A549 (cell line): ENCODE data around the gene PAIP2B.

Experiments
- BHLHE40 ChIP-seq: IDR thresholded peaks from 2 replicates; pipeline ENCODE4 v1.6.1; 2012; ENCODE audit warnings: low read depth, low read length, inconsistent platforms
- CTCF ChIP-seq: fragments of >200 bp; sonication (Bioruptor Twin); formaldehyde crosslinking; IDR thresholded peaks from 3 replicates; pipeline ENCODE4 v1.5.1; 2016
- HDAC2 ChIP-seq: fragments of 200-600 bp; sonication (generic); IDR thresholded peaks from 2 replicates; pipeline ENCODE4 v1.6.1; 2016
- MYC ChIP-seq: IDR thresholded peaks from 2 replicates; pipeline ENCODE4 v1.6.1; 2012; ENCODE audit warnings: mild to moderate bottlenecking, inconsistent platforms, low read length, improper control_type of control experiment, borderline replicate concordance
- POLR2A ChIP-seq: IDR thresholded peaks from 2 replicates; pipeline ENCODE4 v1.6.1; 2012; ENCODE audit warnings: mild to moderate bottlenecking, low read length
- POLR2AphosphoS2 ChIP-seq: conservative IDR thresholded peaks from 2 replicates; pipeline ENCODE4 v1.6.1; 2012; ENCODE audit warnings: low read length, improper control_type of control experiment, inconsistent platforms
- SREBF2 ChIP-seq: fragments of 450-650 bp; IDR thresholded peaks from 2 replicates; pipeline ENCODE4 v1.6.1; 2014; ENCODE audit warnings: mild to moderate bottlenecking, moderate library complexity
- TF ChIP-seq, protein P1 (sequence below): fragments of 450-650 bp; IDR thresholded peaks from 2 replicates; pipeline ENCODE4 v1.6.1; 2014; ENCODE audit warnings: antibody characterized with exemption
- TF ChIP-seq, protein P2 (sequence below): IDR thresholded peaks from 2 replicates; pipeline ENCODE4 v1.6.1; 2012

DNA sequence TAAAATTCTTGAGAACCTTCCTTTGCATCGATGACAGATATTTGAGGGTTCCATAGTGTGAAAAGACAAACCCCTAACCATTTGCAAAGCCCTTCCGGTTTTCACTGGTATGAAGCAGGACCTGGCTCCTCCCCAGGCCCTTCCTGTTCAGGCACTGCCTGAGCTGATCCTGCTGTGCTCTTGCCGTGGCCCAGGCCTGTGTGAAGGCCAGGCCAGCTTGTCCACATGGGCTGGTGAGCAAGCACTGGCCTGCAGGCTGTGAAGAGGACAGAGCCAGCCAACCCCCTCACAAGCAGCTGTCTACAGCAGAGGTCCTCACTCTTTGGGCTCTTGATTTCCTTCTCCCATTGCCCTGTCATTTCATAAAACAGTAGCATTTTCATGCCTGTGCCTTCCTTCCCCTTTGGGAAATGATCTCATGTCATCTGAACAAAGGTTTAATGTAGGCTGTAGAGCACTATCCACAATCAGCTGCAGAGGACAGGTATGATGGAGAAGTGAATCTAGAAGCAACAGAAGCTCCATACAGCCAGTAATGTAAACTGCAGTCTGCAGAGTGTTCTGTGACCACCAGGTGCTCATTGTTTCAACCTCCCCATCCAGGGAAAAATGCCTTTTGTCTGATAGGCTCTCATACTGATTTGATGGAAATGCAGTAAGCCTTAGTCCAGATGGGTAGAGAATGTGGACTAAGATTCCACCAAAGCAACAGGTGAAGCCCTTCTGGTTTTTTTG lies 76.7 kb downstream of the PAIP2B start:
- TF ChIP-seq CTCF, result no peak
- TF ChIP-seq HDAC2, result no peak
- TF ChIP-seq POLR2A, result no peak
- TF ChIP-seq, protein P1, sequence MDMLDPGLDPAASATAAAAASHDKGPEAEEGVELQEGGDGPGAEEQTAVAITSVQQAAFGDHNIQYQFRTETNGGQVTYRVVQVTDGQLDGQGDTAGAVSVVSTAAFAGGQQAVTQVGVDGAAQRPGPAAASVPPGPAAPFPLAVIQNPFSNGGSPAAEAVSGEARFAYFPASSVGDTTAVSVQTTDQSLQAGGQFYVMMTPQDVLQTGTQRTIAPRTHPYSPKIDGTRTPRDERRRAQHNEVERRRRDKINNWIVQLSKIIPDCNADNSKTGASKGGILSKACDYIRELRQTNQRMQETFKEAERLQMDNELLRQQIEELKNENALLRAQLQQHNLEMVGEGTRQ, result no peak
- TF ChIP-seq, protein P2, sequence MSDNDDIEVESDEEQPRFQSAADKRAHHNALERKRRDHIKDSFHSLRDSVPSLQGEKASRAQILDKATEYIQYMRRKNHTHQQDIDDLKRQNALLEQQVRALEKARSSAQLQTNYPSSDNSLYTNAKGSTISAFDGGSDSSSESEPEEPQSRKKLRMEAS, result no peak
- TF ChIP-seq MYC, result no peak
- TF ChIP-seq POLR2AphosphoS2, result no peak
- TF ChIP-seq SREBF2, result no peak
- TF ChIP-seq BHLHE40, result no peak
